Mesenchymal stem cell (in vitro differentiated cells and primary cell): Measurements from ENCODE around the gene TNNT1.

ENCODE experiments used
- DNase-seq: peaks from one replicate; pipeline ENCODE4 v3.0.0-alpha.2; 2013
- H2AFZ ChIP-seq: one replicate; pipeline ENCODE4 v1.6.1; 2013; ENCODE audit warnings: low read depth, mild to moderate bottlenecking, control low read depth, inconsistent platforms, low read length, moderate library complexity
- H2AK5ac ChIP-seq: 2 replicates; pipeline ENCODE4 v1.6.1; 2013; ENCODE audit warnings: low read length, moderate library complexity, mild to moderate bottlenecking, inconsistent platforms; ENCODE audit not compliant: severe bottlenecking
- H2BK120ac ChIP-seq: one replicate; pipeline ENCODE4 v1.6.1; 2013; ENCODE audit warnings: low read depth, mild to moderate bottlenecking, inconsistent platforms, low read length, moderate library complexity
- H2BK12ac ChIP-seq, 2 experiments: one replicate each; pipeline ENCODE4 v1.6.1; 2013; ENCODE audit warnings: inconsistent platforms in 2 of 2, low read length in 2 of 2, mild to moderate bottlenecking in 2 of 2, moderate library complexity in 2 of 2, control low read depth in 1 of 2
- H2BK15ac ChIP-seq: one replicate; pipeline ENCODE4 v1.6.1; 2013; ENCODE audit warnings: mild to moderate bottlenecking, low read depth, inconsistent platforms; ENCODE audit not compliant: poor library complexity, severe bottlenecking
- H2BK5ac ChIP-seq: 2 replicates; pipeline ENCODE4 v1.6.1; 2013; ENCODE audit warnings: low read depth, mild to moderate bottlenecking, low read length, control low read depth, inconsistent platforms; ENCODE audit not compliant: poor library complexity, severe bottlenecking
- H3K14ac ChIP-seq, 2 experiments: one replicate each; pipeline ENCODE4 v1.6.1; 2013; ENCODE audit warnings: inconsistent platforms in 2 of 2, low read length in 2 of 2, control low read depth in 1 of 2, mild to moderate bottlenecking in 1 of 2, moderate library complexity in 1 of 2
- H3K18ac ChIP-seq, 2 experiments: one replicate each; pipeline ENCODE4 v1.6.1; 2013; ENCODE audit warnings: inconsistent platforms in 2 of 2, low read length in 2 of 2, control low read depth in 1 of 2, low read depth in 1 of 2, mild to moderate bottlenecking in 1 of 2
- H3K23ac ChIP-seq, 2 experiments: one replicate each; pipeline ENCODE4 v1.6.1; 2013; ENCODE audit warnings: inconsistent platforms in 2 of 2, low read length in 2 of 2, mild to moderate bottlenecking in 2 of 2, moderate library complexity in 2 of 2, control low read depth in 1 of 2
- H3K27ac ChIP-seq: 2 replicates; pipeline ENCODE4 v1.5.1; 2013; ENCODE audit warnings: mild to moderate bottlenecking, moderate library complexity, low read length, control low read depth, inconsistent platforms; ENCODE audit not compliant: poor library complexity, severe bottlenecking
- H3K27me3 ChIP-seq, 2 experiments: 2 replicates each; pipeline versions ENCODE4 v1.6.1 to v1.7.0; 2013; ENCODE audit warnings: low read length in 2 of 2, mild to moderate bottlenecking in 2 of 2, moderate library complexity in 2 of 2, control low read depth in 1 of 2, inconsistent platforms in 1 of 2; ENCODE audit not compliant: control insufficient read depth in 1 of 2, insufficient read depth in 1 of 2
- H3K36me3 ChIP-seq, 2 experiments: 2 replicates each; pipeline versions ENCODE4 v1.6.1 to v1.7.0; 2013; ENCODE audit warnings: low read length in 2 of 2, control low read depth in 1 of 2, inconsistent platforms in 1 of 2, low read depth in 1 of 2, mild to moderate bottlenecking in 1 of 2; ENCODE audit not compliant: insufficient read depth in 2 of 2, control insufficient read depth in 1 of 2
- H3K4ac ChIP-seq, 2 experiments: one replicate each; pipeline ENCODE4 v1.6.1; 2013; ENCODE audit warnings: inconsistent platforms in 2 of 2, low read length in 2 of 2, mild to moderate bottlenecking in 2 of 2, moderate library complexity in 2 of 2, control low read depth in 1 of 2, low read depth in 1 of 2
- H3K4me1 ChIP-seq: 2 replicates; pipeline ENCODE4 v1.6.1; 2013; ENCODE audit warnings: low read depth, low read length, control low read depth; ENCODE audit not compliant: control insufficient read depth, insufficient read depth
- H3K4me2 ChIP-seq: 2 replicates; pipeline ENCODE4 v1.6.1; 2013; ENCODE audit warnings: low read length, mild to moderate bottlenecking, inconsistent platforms; ENCODE audit not compliant: poor library complexity, severe bottlenecking
- H3K4me3 ChIP-seq, 2 experiments: 2 replicates each; pipeline versions ENCODE4 v1.5.1 to v1.7.0; 2013; ENCODE audit warnings: low read length in 2 of 2, mild to moderate bottlenecking in 2 of 2, control low read depth in 1 of 2, low read depth in 1 of 2; ENCODE audit not compliant: insufficient read depth in 1 of 2
- H3K79me1 ChIP-seq: replicated peaks from 2 replicates; pipeline ENCODE4 v1.6.1; 2013; ENCODE audit warnings: mild to moderate bottlenecking, control low read depth, low read length, inconsistent platforms; ENCODE audit not compliant: poor library complexity, severe bottlenecking
- H3K9ac ChIP-seq: 2 replicates; pipeline ENCODE4 v1.7.0; 2013; ENCODE audit warnings: mild to moderate bottlenecking, low read length, moderate library complexity
- H3K9me3 ChIP-seq: 2 replicates; pipeline ENCODE4 v1.7.0; 2013; ENCODE audit warnings: mild to moderate bottlenecking, low read length; ENCODE audit not compliant: control insufficient read depth
- H4K8ac ChIP-seq: one replicate; pipeline ENCODE4 v1.6.1; 2013; ENCODE audit warnings: inconsistent platforms, mild to moderate bottlenecking, low read length, moderate library complexity
- H4K91ac ChIP-seq: one replicate; pipeline ENCODE4 v1.6.1; 2013; ENCODE audit warnings: mild to moderate bottlenecking, low read length, inconsistent platforms
- WGBS: methylation state at CpG from one replicate; pipeline ENCODE4 v1.1.7; 2013; ENCODE audit warnings: mixed read lengths; 5-methylcytosine and 5-hydroxymethylcytosine counted together

Gene TNNT1

GRCh38 chr19:55095260-55096060 lies 53.5 kb downstream of the TNNT1 start:
- H2AFZ ChIP-seq = no peak overlapping the region
- H3K9ac ChIP-seq = no peak overlapping the region
- H3K27me3 ChIP-seq = no peaks in the 10 kb centered on the region
- H2BK15ac ChIP-seq = no peak overlapping the region
- H3K36me3 ChIP-seq = peaks cover 37 to 80% of the 10 kb centered on the region in 2 experiments
- DNase-seq = no peak
- H2BK5ac ChIP-seq = no peak overlapping the region
- no peak overlapping the region for H3K4me3 ChIP-seq
- 90% methylated on average over 22 of the region's 23 CpGs for WGBS
- no peak overlapping the region for H2BK12ac ChIP-seq
- no peak overlapping the region for H2BK120ac ChIP-seq
- no peak overlapping the region for H3K27ac ChIP-seq
- no peak overlapping the region for H2AK5ac ChIP-seq
- H3K79me1 ChIP-seq = peaks cover 34% of the 10 kb centered on the region
- no peak overlapping the region for H3K4ac ChIP-seq
- peaks cover 16% of the 10 kb centered on the region for H3K4me1 ChIP-seq
- no peaks in the 10 kb centered on the region for H3K9me3 ChIP-seq
- no peak overlapping the region for H3K23ac ChIP-seq
- no peak overlapping the region for H4K8ac ChIP-seq
- H4K91ac ChIP-seq = no peak overlapping the region
- H3K14ac ChIP-seq = no peak overlapping the region
- H3K4me2 ChIP-seq = no peak overlapping the region
- no peak overlapping the region for H3K18ac ChIP-seq

GRCh38 chr19:55094456-55095259 lies 54.3 kb downstream of the TNNT1 start:
- H3K79me1 ChIP-seq = peaks cover 29% of the 10 kb centered on the region
- H2BK5ac ChIP-seq = no peak overlapping the region
- peaks cover 41 to 76% of the 10 kb centered on the region in 2 experiments for H3K36me3 ChIP-seq
- H2BK120ac ChIP-seq = no peak overlapping the region
- H3K4me1 ChIP-seq = peaks cover 16% of the 10 kb centered on the region
- no peak overlapping the region for H3K4ac ChIP-seq
- no peak overlapping the region for H3K9ac ChIP-seq
- no peaks in the 10 kb centered on the region for H3K27me3 ChIP-seq
- H3K14ac ChIP-seq = no peak overlapping the region
- no peaks in the 10 kb centered on the region for H3K9me3 ChIP-seq
- H3K4me3 ChIP-seq = peak overlapping the region in 1 of 2 experiments; percentile 14
- H2AK5ac ChIP-seq = no peak overlapping the region
- no peak for DNase-seq
- H2BK15ac ChIP-seq = no peak overlapping the region
- 76% methylated on average over 31 of the region's 32 CpGs for WGBS
- H3K18ac ChIP-seq = no peak overlapping the region
- no peak overlapping the region for H3K4me2 ChIP-seq
- H3K27ac ChIP-seq = no peak overlapping the region
- peak overlapping the region; percentile 22 for H4K91ac ChIP-seq
- H2BK12ac ChIP-seq = no peak overlapping the region
- no peak overlapping the region for H4K8ac ChIP-seq
- H2AFZ ChIP-seq = no peak overlapping the region
- no peak overlapping the region for H3K23ac ChIP-seq

GRCh38 chr19:55092423-55093318 lies 56.3 kb downstream of the TNNT1 start:
- H3K79me1 ChIP-seq = peaks cover 11% of the 10 kb centered on the region
- H2BK12ac ChIP-seq = no peak overlapping the region
- H3K23ac ChIP-seq = no peak overlapping the region
- no peak overlapping the region for H3K14ac ChIP-seq
- H3K18ac ChIP-seq = no peak overlapping the region
- H2AFZ ChIP-seq = no peak overlapping the region
- H3K4me3 ChIP-seq = no peak overlapping the region
- no peak overlapping the region for H2BK120ac ChIP-seq
- no peak overlapping the region for H2BK15ac ChIP-seq
- H4K91ac ChIP-seq = no peak overlapping the region
- no peak overlapping the region for H4K8ac ChIP-seq
- H3K4me2 ChIP-seq = no peak overlapping the region
- no peak overlapping the region for H3K9ac ChIP-seq
- peaks cover 30 to 67% of the 10 kb centered on the region in 2 experiments for H3K36me3 ChIP-seq
- no peaks in the 10 kb centered on the region for H3K9me3 ChIP-seq
- H3K4me1 ChIP-seq = peaks cover 15% of the 10 kb centered on the region
- H3K27me3 ChIP-seq = no peaks in the 10 kb centered on the region
- DNase-seq = no peak
- no peak overlapping the region for H3K4ac ChIP-seq
- no peak overlapping the region for H3K27ac ChIP-seq
- H2AK5ac ChIP-seq = no peak overlapping the region
- H2BK5ac ChIP-seq = no peak overlapping the region
- WGBS = 85% methylated on average over 25 of the region's 49 CpGs
